Natural killer cell treated with Interleukin-12 subunit alpha and Interleukin-12 subunit beta and Interleukin-15 and Interleukin-18, amount 100 ng/mL, for 72 hours (primary cell): ENCODE measurements around the gene STARD8. TPM values are rescaled to one million over a fixed set of nuclear protein-coding genes. Genes with fewer than 3 reads are reported as not detected.

ENCODE experiments used
- ATAC-seq, 2 donors: fragments of 150-1000 bp; cut with Tn5 transposase in 1 of 2; sonication (Bioruptor Pico), chemical (Tn5 transposase) in 1 of 2; 2 replicates each; pipeline ENCODE4 v1.10.0; 2021
- DNase-seq: peaks from one replicate; pipeline ENCODE4 v3.0.0; 2022; ENCODE audit warnings: low spot score
- H3K27ac Mint-ChIP-seq, 2 donors: 1 replicate in 1 of 2; 2 replicates in 1 of 2; pipeline ENCODE4 v1.8.0; 2022; ENCODE audit warnings: mixed read lengths in 2 of 2, mild to moderate bottlenecking in 1 of 2, moderate library complexity in 1 of 2
- H3K27me3 Mint-ChIP-seq, 2 donors: 1 replicate in 1 of 2; 2 replicates in 1 of 2; pipeline ENCODE4 v1.8.0; 2022; ENCODE audit warnings: mixed read lengths in 2 of 2
- H3K36me3 Mint-ChIP-seq: one replicate; pipeline ENCODE4 v1.8.0; 2022; ENCODE audit warnings: mixed read lengths
- H3K4me1 Mint-ChIP-seq, 2 donors: 1 replicate in 1 of 2; 2 replicates in 1 of 2; pipeline ENCODE4 v1.8.0; 2022; ENCODE audit warnings: low read depth in 2 of 2, mixed read lengths in 2 of 2, mild to moderate bottlenecking in 1 of 2
- H3K4me3 Mint-ChIP-seq: one replicate; pipeline ENCODE4 v1.8.0; 2022; ENCODE audit warnings: mixed read lengths
- H3K9me3 Mint-ChIP-seq: 2 replicates; pipeline ENCODE4 v1.8.0; 2022; ENCODE audit warnings: mixed read lengths
- total RNA-seq, 2 donors: library from RNA; stranded (reverse); gene quantifications; one replicate each; pipeline ENCODE4 v1.2.3, GENCODE V29; 2022

The STARD8 gene
- total RNA-seq, 2 donors from 2014 or later: 0.86 to 3.1 TPM

DNA sequence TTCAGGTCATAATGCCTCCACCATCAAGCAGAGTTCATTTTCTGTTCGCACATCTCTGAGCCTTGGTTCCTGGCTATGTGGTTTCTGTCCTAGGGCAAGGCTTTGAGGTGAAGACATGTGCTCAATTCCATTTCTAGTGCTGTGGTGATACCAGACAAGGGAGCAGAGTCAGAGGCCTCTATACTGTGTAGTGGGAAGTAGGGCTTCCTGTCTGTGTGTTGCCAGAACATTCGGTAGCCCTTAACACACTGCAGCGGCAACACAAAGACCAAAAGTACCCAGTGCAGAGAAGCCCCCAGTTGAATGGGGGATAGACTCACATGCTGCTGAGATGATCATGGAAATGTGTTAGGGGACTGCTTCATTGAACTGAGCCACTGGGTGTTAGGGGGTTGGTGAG is 56.4 kb downstream of the STARD8 start:
- Mint-ChIP-seq H3K27me3 (peaks cover 0 to 9% of the 10 kb centered on the region in 2 donors), H3K36me3 (no peaks in the 10 kb centered on the region), H3K4me1 (peaks cover 0 to 3% of the 10 kb centered on the region in 2 donors), H3K4me3 (no peak overlapping the region), H3K27ac (no peak overlapping the region), H3K9me3 (no peaks in the 10 kb centered on the region)
- ATAC-seq (no peak), DNase-seq (no peak)

- no peaks in the 10 kb centered on the region for H3K36me3 Mint-ChIP-seq
Measured at GRCh38 chrX:68705986-68706385, 58.5 kb downstream of the STARD8 start.

GRCh38 chrX:68708503-68709290 is 61.2 kb downstream of the STARD8 start:
- ATAC-seq (no peak), DNase-seq (no peak)
- peaks cover 0 to 3% of the 10 kb centered on the region in 2 donors for H3K4me1 Mint-ChIP-seq
- peaks cover 0 to 7% of the 10 kb centered on the region in 2 donors for H3K27me3 Mint-ChIP-seq
- H3K9me3 Mint-ChIP-seq: no peaks in the 10 kb centered on the region
- no peak overlapping the region for H3K4me3 Mint-ChIP-seq
- no peak overlapping the region for H3K27ac Mint-ChIP-seq
- H3K36me3 Mint-ChIP-seq: no peaks in the 10 kb centered on the region

More at GRCh38 chrX:68705986-68706385, 58.5 kb downstream of the STARD8 start:
- Mint-ChIP-seq H3K9me3 (no peaks in the 10 kb centered on the region), H3K4me3 (no peak overlapping the region), H3K4me1 (peaks cover 0 to 3% of the 10 kb centered on the region in 2 donors), H3K27me3 (peaks cover 0 to 7% of the 10 kb centered on the region in 2 donors), H3K27ac (no peak overlapping the region)
- ATAC-seq (no peak), DNase-seq (no peak)

DNA sequence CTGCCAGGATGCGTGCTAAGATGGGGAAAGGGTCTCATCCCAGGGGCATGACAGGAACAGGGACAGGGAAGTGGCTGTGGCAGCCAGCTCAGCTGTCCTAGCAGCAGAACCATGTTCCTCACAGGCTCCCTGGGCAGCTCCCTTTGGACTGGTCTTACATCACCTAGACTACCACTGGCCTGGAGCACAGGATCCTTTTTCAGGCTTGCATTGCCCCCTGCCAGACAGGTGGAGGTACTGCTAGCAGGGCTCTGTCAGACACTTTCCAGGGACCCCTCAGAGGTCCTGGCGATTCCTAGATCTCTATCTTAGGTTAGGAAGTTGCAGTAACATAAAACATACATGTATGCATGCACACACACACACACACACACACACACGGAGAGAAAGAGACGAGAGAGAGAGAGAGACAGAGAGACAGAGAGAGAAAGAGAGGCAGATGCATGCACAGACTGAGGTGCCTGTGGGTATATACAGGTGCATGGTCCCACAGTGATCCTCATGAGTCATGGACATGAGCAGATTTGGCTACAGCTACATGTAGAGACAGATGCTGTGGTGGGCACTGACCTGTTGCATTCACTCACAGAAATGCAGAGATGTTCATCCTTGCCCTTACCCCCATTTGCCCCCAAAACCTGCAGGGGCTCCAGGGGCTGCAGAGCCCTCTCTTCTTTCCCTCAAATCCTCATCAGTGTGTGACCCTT is 63.6 kb downstream of the STARD8 start:
- H3K4me1 Mint-ChIP-seq: no peaks in the 10 kb centered on the region
- peaks cover 0 to 3% of the 10 kb centered on the region in 2 donors for H3K27me3 Mint-ChIP-seq
- no peaks in the 10 kb centered on the region for H3K36me3 Mint-ChIP-seq
- H3K4me3 Mint-ChIP-seq: no peak overlapping the region
- H3K9me3 Mint-ChIP-seq: no peaks in the 10 kb centered on the region
- ATAC-seq: no peak
- no peak overlapping the region for H3K27ac Mint-ChIP-seq
- DNase-seq: no peak

DNA sequence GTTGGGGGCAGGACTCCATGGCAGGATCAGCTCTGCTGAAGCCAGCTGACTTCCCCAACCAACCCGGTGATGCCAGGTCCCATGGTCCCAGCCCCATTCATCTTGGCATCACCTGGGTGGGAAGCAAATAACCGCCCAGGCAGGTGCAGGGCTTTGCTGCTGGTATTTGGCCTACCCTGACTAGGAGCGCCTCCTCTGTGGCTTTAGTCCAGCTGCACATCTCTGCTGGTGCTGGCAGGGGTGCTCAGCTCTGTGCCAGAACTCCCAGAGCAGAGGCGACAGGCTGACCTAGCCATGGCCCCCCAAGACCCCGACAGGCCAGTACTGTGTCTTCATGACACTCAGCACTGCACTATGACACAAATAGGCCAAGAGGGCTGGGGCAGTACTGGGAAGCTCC is 64.4 kb downstream of the STARD8 start:
- peaks cover 0 to 3% of the 10 kb centered on the region in 2 donors for H3K27me3 Mint-ChIP-seq
- no peaks in the 10 kb centered on the region for H3K4me1 Mint-ChIP-seq
- no peak overlapping the region for H3K27ac Mint-ChIP-seq
- no peaks in the 10 kb centered on the region for H3K36me3 Mint-ChIP-seq
- no peak for ATAC-seq
- H3K4me3 Mint-ChIP-seq: no peak overlapping the region
- no peaks in the 10 kb centered on the region for H3K9me3 Mint-ChIP-seq
- no peak for DNase-seq

DNA sequence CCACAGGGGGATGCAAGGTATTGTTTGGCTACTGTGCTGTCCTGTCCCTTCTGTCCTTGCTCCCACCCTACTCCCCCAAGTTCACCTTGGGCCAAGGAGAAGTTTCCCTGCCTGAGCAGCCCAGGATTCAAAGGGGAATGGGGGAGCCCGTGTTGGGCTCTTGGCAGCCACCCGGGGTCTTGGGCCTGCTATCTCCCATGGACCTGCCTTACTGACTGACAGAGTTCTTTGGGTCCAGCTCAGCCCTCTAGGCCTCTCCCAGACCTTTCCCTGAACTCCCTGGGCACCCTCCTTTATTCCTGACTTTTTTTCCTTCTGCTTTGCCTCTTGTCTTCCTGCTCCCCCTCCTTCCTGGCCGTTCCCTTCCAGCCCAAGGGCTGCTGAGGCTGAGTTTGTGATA is 67.4 kb downstream of the STARD8 start:
- ATAC-seq (no peak), DNase-seq (no peak)
- no peaks in the 10 kb centered on the region for H3K36me3 Mint-ChIP-seq
- H3K4me1 Mint-ChIP-seq: no peaks in the 10 kb centered on the region
- H3K27ac Mint-ChIP-seq: no peak overlapping the region
- no peak overlapping the region for H3K4me3 Mint-ChIP-seq
- peaks cover 0 to 3% of the 10 kb centered on the region in 2 donors for H3K27me3 Mint-ChIP-seq
- H3K9me3 Mint-ChIP-seq: no peaks in the 10 kb centered on the region

- Mint-ChIP-seq H3K9me3 (no peaks in the 10 kb centered on the region), H3K36me3 (no peaks in the 10 kb centered on the region), H3K4me3 (no peak overlapping the region), H3K4me1 (no peaks in the 10 kb centered on the region), H3K27me3 (peaks cover 0 to 3% of the 10 kb centered on the region in 2 donors), H3K27ac (no peak overlapping the region)
- DNase-seq (no peak), ATAC-seq (no peak)
Measured at GRCh38 chrX:68717196-68717595, 69.7 kb downstream of the STARD8 start.

GRCh38 chrX:68717663-68718442 is 70.4 kb downstream of the STARD8 start:
- DNase-seq (no peak), ATAC-seq (no peak)
- Mint-ChIP-seq H3K4me1 (no peaks in the 10 kb centered on the region), H3K27ac (no peak overlapping the region), H3K9me3 (no peaks in the 10 kb centered on the region), H3K4me3 (no peak overlapping the region), H3K27me3 (peaks cover 0 to 3% of the 10 kb centered on the region in 2 donors), H3K36me3 (no peaks in the 10 kb centered on the region)

DNA sequence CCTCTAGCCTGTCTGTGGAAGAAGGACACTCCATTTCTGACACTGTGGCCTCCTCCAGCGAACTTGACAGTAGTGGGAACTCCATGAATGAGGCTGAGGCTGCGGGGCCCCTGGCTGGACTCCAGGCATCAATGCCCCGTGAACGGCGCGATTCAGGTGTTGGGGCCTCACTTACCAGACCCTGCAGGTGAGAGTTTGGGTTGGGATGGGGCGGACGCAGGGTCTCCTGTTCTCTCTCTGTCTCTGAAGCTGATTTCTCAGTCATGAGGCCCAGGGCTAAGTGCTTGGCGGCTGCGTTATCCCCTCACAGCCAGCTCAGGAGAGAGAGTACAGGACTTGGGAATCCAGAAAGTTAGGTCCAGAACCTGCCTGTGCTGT is 71.0 kb downstream of the STARD8 start:
- no peak overlapping the region for H3K4me3 Mint-ChIP-seq
- no peak overlapping the region for H3K27ac Mint-ChIP-seq
- DNase-seq (no peak), ATAC-seq (no peak)
- peaks cover 0 to 3% of the 10 kb centered on the region in 2 donors for H3K27me3 Mint-ChIP-seq
- no peaks in the 10 kb centered on the region for H3K36me3 Mint-ChIP-seq
- H3K9me3 Mint-ChIP-seq: no peaks in the 10 kb centered on the region
- H3K4me1 Mint-ChIP-seq: no peaks in the 10 kb centered on the region

DNA sequence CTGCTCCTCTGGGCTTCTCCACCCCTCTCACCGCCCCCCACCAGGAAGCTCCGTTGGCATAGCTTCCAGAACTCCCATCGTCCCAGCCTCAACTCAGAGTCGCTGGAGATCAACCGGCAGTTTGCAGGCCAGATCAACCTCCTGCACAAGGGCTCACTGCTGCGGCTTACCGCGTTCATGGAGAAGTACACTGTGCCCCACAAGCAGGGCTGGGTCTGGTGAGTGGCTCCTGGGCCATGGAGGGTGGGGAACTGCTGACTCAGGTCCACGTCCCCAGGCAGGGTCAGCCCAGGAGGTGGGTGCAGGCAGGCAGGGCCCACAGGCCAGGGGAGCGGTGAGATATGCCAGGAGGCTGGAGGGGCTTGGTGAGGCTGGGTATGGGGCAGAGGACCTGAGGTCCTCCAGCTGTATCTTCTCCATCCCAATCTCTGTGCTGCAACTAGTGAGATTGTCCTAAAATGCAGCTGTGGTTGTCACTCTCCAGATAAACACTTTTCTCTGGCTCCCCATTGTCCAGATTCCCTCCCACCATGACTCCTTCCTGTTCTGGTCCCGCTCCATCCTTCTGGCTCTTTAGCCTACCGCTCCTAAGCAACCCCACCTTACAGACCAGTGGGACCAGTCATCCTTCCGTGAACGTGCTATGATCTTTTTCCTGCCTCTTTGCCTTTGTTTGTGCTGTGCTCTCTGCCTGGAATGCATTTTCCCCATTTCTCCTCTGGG is 71.9 kb downstream of the STARD8 start:
- peaks cover 0 to 3% of the 10 kb centered on the region in 2 donors for H3K27me3 Mint-ChIP-seq
- no peak for DNase-seq
- no peaks in the 10 kb centered on the region for H3K9me3 Mint-ChIP-seq
- H3K36me3 Mint-ChIP-seq: no peaks in the 10 kb centered on the region
- no peaks in the 10 kb centered on the region for H3K4me1 Mint-ChIP-seq
- H3K27ac Mint-ChIP-seq: no peak overlapping the region
- ATAC-seq: no peak
- H3K4me3 Mint-ChIP-seq: no peak overlapping the region

GRCh38 chrX:68719904-68720614 is 72.6 kb downstream of the STARD8 start:
- H3K4me3 Mint-ChIP-seq: no peak overlapping the region
- no peak for DNase-seq
- H3K27me3 Mint-ChIP-seq: peaks cover 0 to 3% of the 10 kb centered on the region in 2 donors
- H3K36me3 Mint-ChIP-seq: no peaks in the 10 kb centered on the region
- no peaks in the 10 kb centered on the region for H3K9me3 Mint-ChIP-seq
- no peak overlapping the region for H3K27ac Mint-ChIP-seq
- ATAC-seq: no peak
- H3K4me1 Mint-ChIP-seq: no peaks in the 10 kb centered on the region

- ATAC-seq (no peak), DNase-seq (no peak)
- H3K9me3 Mint-ChIP-seq: no peaks in the 10 kb centered on the region
- no peaks in the 10 kb centered on the region for H3K36me3 Mint-ChIP-seq
- H3K4me1 Mint-ChIP-seq: no peaks in the 10 kb centered on the region
- H3K27ac Mint-ChIP-seq: no peak overlapping the region
- no peak overlapping the region for H3K4me3 Mint-ChIP-seq
- H3K27me3 Mint-ChIP-seq: no peaks in the 10 kb centered on the region
Measured at GRCh38 chrX:68720851-68721250, 73.4 kb downstream of the STARD8 start.

DNA sequence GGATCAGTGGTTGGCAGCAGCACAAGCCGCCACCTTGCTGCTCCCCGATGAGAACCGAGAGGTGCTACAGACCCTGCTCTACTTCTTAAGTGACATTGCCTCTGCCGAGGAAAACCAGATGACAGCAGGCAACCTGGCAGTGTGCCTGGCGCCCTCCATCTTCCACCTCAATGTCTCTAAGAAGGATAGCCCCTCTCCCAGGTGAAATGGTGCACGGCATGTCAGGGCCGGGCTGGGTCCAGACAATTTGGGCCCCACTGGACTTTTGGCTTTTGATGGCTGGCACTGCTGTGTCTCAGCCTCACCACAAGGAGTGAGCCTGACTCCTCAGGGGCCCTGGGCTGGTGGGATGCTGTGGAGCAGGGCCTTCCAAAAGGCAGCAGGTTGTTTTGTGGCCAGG is 74.1 kb downstream of the STARD8 start:
- Mint-ChIP-seq H3K36me3 (no peaks in the 10 kb centered on the region), H3K27ac (no peak overlapping the region), H3K4me3 (no peak overlapping the region), H3K27me3 (no peaks in the 10 kb centered on the region), H3K4me1 (no peaks in the 10 kb centered on the region), H3K9me3 (no peaks in the 10 kb centered on the region)
- ATAC-seq (no peak), DNase-seq (no peak)
